MM.1S (cell line): Measurements from ENCODE around the gene MICALL1.

Experiments used
- EZH2 ChIP-seq: fragments of 300-600 bp; sonication (generic); optimal IDR thresholded peaks from 2 replicates; pipeline ENCODE3; 2017; ENCODE audit warnings: low read depth, mild to moderate bottlenecking, antibody characterized with exemption, low read length, mixed read lengths
- TF ChIP-seq, protein P1 (sequence below): fragments of 300-600 bp; sonication (generic); IDR thresholded peaks from 2 replicates; pipeline ENCODE4 v1.5.1; 2016; ENCODE audit warnings: antibody characterized with exemption, low read length, mixed read lengths

DNA sequence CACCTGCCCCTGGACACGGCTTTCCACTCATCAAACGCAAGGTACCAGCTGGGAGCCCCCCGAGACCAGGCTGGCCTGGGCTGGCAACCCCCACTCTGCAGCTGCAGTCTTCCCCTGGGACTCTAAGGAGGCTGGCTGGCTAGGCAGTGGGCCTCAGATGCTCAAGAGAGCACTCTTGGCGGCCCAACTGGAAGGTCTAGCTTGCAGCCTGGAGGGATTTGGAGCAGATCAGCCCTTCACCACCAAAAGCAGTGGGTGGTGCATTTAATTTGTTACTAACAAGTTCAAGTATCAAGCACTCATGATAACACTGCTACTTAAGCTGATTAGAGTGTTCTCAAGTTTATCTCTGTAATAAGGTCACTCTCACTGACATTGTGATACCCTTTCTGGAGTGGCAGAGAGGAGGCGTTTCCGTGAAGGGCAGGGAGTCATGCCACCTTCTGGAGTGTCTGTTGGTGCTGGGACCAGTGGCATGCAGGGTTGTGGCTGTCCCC, 25.8 kb downstream of the MICALL1 start:
- TF ChIP-seq, protein P1, sequence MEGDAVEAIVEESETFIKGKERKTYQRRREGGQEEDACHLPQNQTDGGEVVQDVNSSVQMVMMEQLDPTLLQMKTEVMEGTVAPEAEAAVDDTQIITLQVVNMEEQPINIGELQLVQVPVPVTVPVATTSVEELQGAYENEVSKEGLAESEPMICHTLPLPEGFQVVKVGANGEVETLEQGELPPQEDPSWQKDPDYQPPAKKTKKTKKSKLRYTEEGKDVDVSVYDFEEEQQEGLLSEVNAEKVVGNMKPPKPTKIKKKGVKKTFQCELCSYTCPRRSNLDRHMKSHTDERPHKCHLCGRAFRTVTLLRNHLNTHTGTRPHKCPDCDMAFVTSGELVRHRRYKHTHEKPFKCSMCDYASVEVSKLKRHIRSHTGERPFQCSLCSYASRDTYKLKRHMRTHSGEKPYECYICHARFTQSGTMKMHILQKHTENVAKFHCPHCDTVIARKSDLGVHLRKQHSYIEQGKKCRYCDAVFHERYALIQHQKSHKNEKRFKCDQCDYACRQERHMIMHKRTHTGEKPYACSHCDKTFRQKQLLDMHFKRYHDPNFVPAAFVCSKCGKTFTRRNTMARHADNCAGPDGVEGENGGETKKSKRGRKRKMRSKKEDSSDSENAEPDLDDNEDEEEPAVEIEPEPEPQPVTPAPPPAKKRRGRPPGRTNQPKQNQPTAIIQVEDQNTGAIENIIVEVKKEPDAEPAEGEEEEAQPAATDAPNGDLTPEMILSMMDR: no peak
- no peak for TF ChIP-seq EZH2
